WTC11 (cell line): Measurements from ENCODE around the gene SLC6A16. TPM values are rescaled to one million over a fixed set of nuclear protein-coding genes. Genes with fewer than 3 reads are reported as not detected.

Experiments used
- ATAC-seq: fragments of 200-7000 bp; cut with Tn5 transposase; 2 replicates; pipeline ENCODE4 v1.10.0; 2021; ENCODE audit warnings: mild to moderate bottlenecking, moderate library complexity
- CTCF ChIA-PET: fragments of 300-600 bp; sonication (Branson Sonifier 250); formaldehyde crosslinking; loops from one replicate; lab custom pipeline; 2021; ENCODE audit warnings: antibody characterized with exemption; lab: Charles Lee
- POLR2A ChIA-PET: fragments of 350-600 bp; sonication (Branson Sonifier 250); formaldehyde crosslinking; loops from one replicate; lab custom pipeline; 2021; ENCODE audit warnings: antibody characterized with exemption; lab: Charles Lee
- DNase-seq: peaks from one replicate; pipeline ENCODE4 v3.0.0; 2021; ENCODE audit warnings: low spot score
- H3K27ac Mint-ChIP-seq: 2 replicates; pipeline ENCODE4 v1.8.0; 2021; ENCODE audit warnings: mixed read lengths
- H3K27me3 Mint-ChIP-seq: 2 replicates; pipeline ENCODE4 v1.8.0; 2021; ENCODE audit warnings: low read depth, mild to moderate bottlenecking, moderate library complexity, mixed read lengths
- H3K36me3 Mint-ChIP-seq: 2 replicates; pipeline ENCODE4 v1.8.0; 2021; ENCODE audit warnings: mixed read lengths
- H3K4me1 Mint-ChIP-seq: 2 replicates; pipeline ENCODE4 v1.8.0; 2022; ENCODE audit warnings: mixed read lengths
- H3K4me3 Mint-ChIP-seq: 2 replicates; pipeline ENCODE4 v1.8.0; 2021; ENCODE audit warnings: mild to moderate bottlenecking, moderate library complexity, mixed read lengths
- H3K9me3 Mint-ChIP-seq: 2 replicates; pipeline ENCODE4 v1.8.0; 2021; ENCODE audit warnings: mixed read lengths
- ATF3 ChIP-seq: sonication (generic); formaldehyde crosslinking; conservative IDR thresholded peaks from 2 replicates; pipeline ENCODE4 v1.8.1; 2022; ENCODE audit warnings: mild to moderate bottlenecking, missing genetic modification reagents
- CBFB ChIP-seq: sonication (generic); formaldehyde crosslinking; IDR thresholded peaks from 2 replicates; pipeline ENCODE4 v1.8.1; 2022; ENCODE audit warnings: mild to moderate bottlenecking, low read depth, missing genetic modification reagents
- ELF4 ChIP-seq: sonication (generic); formaldehyde crosslinking; IDR thresholded peaks from 2 replicates; pipeline ENCODE4 v1.8.1; 2022; ENCODE audit warnings: low read depth, mild to moderate bottlenecking, moderate library complexity, missing genetic modification reagents
- FOXP1 ChIP-seq: sonication (generic); formaldehyde crosslinking; IDR thresholded peaks from 2 replicates; pipeline ENCODE4 v1.8.0; 2022; ENCODE audit warnings: missing genetic modification reagents, mild to moderate bottlenecking, moderate library complexity, borderline replicate concordance
- FOXP4 ChIP-seq: sonication (generic); formaldehyde crosslinking; IDR thresholded peaks from 2 replicates; pipeline ENCODE4 v1.8.0; 2022; ENCODE audit warnings: mild to moderate bottlenecking, missing genetic modification reagents
- HMGA2 ChIP-seq: fragments of 250-450 bp; sonication (Bioruptor Pico); IDR thresholded peaks from 2 replicates; pipeline ENCODE4 v1.4.0; 2021; ENCODE audit warnings: mild to moderate bottlenecking, moderate library complexity
- MLX ChIP-seq: sonication (generic); formaldehyde crosslinking; IDR thresholded peaks from 2 replicates; pipeline ENCODE4 v1.8.1; 2023; ENCODE audit warnings: mild to moderate bottlenecking, missing genetic modification reagents, moderate library complexity
- NFATC4 ChIP-seq: fragments of 250-450 bp; sonication (Bioruptor Pico); IDR thresholded peaks from 2 replicates; pipeline ENCODE4 v1.9.0; 2021; ENCODE audit warnings: mild to moderate bottlenecking
- PRRX2 ChIP-seq: fragments of 250-450 bp; sonication (Bioruptor Pico); IDR thresholded peaks from 2 replicates; pipeline ENCODE4 v1.8.0; 2021; ENCODE audit warnings: mild to moderate bottlenecking
- USF1 ChIP-seq: sonication (generic); formaldehyde crosslinking; IDR thresholded peaks from 2 replicates; pipeline ENCODE4 v1.8.0; 2022; ENCODE audit warnings: mild to moderate bottlenecking, missing genetic modification reagents
- ZNF232 ChIP-seq: sonication (generic); formaldehyde crosslinking; IDR thresholded peaks from 2 replicates; pipeline ENCODE4 v1.8.0; 2022; ENCODE audit warnings: mild to moderate bottlenecking, missing genetic modification reagents
- ZNF281 ChIP-seq: sonication (generic); formaldehyde crosslinking; IDR thresholded peaks from 2 replicates; pipeline ENCODE4 v1.8.0; 2023; ENCODE audit warnings: mild to moderate bottlenecking, missing genetic modification reagents
- ZNF317 ChIP-seq: sonication (generic); formaldehyde crosslinking; IDR thresholded peaks from 2 replicates; pipeline ENCODE4 v1.8.1; 2023; ENCODE audit warnings: low read depth, mild to moderate bottlenecking, moderate library complexity, missing genetic modification reagents, borderline replicate concordance
- ZNF416 ChIP-seq: fragments of 250-450 bp; sonication (Bioruptor Pico); IDR thresholded peaks from 2 replicates; pipeline ENCODE4 v1.9.0; 2021; ENCODE audit warnings: mild to moderate bottlenecking, inconsistent platforms
- ZNF671 ChIP-seq: fragments of 250-450 bp; sonication (Bioruptor Pico); IDR thresholded peaks from 2 replicates; pipeline ENCODE4 v1.8.0; 2021; ENCODE audit warnings: mild to moderate bottlenecking
- total RNA-seq: library from RNA; stranded (reverse); gene quantifications from 3 replicates; pipeline ENCODE4 v1.2.3, GENCODE V29; 2021
- TF ChIP-seq, protein P1 (sequence below): fragments of 250-450 bp; sonication (Bioruptor Pico); IDR thresholded peaks from 2 replicates; pipeline ENCODE4 v1.9.0; 2021; ENCODE audit warnings: mild to moderate bottlenecking
- TF ChIP-seq, protein P2 (sequence below): fragments of 250-450 bp; sonication (Bioruptor Pico); conservative IDR thresholded peaks from 2 replicates; pipeline ENCODE4 v1.9.0; 2021; ENCODE audit warnings: mild to moderate bottlenecking
- TF ChIP-seq, protein P3 (sequence below): sonication (generic); formaldehyde crosslinking; IDR thresholded peaks from 2 replicates; pipeline ENCODE4 v1.8.0; 2023; ENCODE audit warnings: missing genetic modification reagents, mild to moderate bottlenecking, borderline replicate concordance

SLC6A16 gene
- total RNA-seq, 1 experiment from 2014 or later: 1.5 TPM

- H3K9me3 Mint-ChIP-seq: peaks cover 30% of the 10 kb centered on the region
- no peak overlapping the region for H3K4me3 Mint-ChIP-seq
- H3K27me3 Mint-ChIP-seq: peaks cover 38% of the 10 kb centered on the region
- no peaks in the 10 kb centered on the region for H3K4me1 Mint-ChIP-seq
- no peak for ATAC-seq
- TF ChIP-seq NFATC4 (CRISPR knock-in tag): no peak
- TF ChIP-seq CBFB: no peak
- TF ChIP-seq, protein P1, sequence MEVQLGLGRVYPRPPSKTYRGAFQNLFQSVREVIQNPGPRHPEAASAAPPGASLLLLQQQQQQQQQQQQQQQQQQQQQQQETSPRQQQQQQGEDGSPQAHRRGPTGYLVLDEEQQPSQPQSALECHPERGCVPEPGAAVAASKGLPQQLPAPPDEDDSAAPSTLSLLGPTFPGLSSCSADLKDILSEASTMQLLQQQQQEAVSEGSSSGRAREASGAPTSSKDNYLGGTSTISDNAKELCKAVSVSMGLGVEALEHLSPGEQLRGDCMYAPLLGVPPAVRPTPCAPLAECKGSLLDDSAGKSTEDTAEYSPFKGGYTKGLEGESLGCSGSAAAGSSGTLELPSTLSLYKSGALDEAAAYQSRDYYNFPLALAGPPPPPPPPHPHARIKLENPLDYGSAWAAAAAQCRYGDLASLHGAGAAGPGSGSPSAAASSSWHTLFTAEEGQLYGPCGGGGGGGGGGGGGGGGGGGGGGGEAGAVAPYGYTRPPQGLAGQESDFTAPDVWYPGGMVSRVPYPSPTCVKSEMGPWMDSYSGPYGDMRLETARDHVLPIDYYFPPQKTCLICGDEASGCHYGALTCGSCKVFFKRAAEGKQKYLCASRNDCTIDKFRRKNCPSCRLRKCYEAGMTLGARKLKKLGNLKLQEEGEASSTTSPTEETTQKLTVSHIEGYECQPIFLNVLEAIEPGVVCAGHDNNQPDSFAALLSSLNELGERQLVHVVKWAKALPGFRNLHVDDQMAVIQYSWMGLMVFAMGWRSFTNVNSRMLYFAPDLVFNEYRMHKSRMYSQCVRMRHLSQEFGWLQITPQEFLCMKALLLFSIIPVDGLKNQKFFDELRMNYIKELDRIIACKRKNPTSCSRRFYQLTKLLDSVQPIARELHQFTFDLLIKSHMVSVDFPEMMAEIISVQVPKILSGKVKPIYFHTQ (CRISPR knock-in tag): no peak
- TF ChIP-seq USF1: no peak
- TF ChIP-seq, protein P2, sequence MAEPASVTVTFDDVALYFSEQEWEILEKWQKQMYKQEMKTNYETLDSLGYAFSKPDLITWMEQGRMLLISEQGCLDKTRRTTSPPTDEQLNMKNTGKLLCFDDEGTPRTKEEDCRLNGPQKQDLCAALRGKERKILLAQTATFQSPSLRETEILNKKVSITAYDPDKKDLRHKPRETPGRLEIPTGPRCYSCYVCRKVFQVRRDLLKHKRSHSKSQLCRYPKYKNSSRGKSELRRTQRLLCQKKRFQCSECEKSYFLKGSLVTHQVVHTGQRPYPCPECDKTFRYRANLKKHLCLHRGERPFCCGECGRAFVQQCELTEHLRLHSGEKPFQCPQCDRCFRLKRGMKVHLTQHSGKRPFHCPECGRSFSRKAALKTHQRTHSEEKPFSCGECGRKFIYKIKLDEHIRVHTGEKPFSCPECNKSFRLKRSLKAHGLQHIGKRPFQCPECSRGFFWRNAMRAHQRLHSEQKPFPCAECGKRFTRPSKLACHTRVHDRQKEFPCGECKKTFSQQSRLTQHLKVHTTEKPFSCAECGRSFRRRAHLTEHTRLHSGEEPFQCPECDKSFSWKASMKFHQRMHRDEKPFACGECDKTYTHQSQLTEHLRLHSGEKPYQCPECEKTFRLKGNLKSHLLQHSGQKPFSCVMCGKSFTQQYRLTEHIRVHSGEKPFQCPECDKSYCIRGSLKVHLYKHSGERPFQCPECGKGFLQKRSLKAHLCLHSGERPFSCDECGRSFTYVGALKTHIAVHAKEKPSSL (CRISPR knock-in tag): no peak
- TF ChIP-seq ZNF416: no peak
- no peak for TF ChIP-seq PRRX2 (CRISPR knock-in tag)
- no peak for TF ChIP-seq MLX (CRISPR knock-in tag)
- no peak for TF ChIP-seq ZNF232 (CRISPR knock-in tag)
- TF ChIP-seq ATF3: no peak
- TF ChIP-seq, protein P3, sequence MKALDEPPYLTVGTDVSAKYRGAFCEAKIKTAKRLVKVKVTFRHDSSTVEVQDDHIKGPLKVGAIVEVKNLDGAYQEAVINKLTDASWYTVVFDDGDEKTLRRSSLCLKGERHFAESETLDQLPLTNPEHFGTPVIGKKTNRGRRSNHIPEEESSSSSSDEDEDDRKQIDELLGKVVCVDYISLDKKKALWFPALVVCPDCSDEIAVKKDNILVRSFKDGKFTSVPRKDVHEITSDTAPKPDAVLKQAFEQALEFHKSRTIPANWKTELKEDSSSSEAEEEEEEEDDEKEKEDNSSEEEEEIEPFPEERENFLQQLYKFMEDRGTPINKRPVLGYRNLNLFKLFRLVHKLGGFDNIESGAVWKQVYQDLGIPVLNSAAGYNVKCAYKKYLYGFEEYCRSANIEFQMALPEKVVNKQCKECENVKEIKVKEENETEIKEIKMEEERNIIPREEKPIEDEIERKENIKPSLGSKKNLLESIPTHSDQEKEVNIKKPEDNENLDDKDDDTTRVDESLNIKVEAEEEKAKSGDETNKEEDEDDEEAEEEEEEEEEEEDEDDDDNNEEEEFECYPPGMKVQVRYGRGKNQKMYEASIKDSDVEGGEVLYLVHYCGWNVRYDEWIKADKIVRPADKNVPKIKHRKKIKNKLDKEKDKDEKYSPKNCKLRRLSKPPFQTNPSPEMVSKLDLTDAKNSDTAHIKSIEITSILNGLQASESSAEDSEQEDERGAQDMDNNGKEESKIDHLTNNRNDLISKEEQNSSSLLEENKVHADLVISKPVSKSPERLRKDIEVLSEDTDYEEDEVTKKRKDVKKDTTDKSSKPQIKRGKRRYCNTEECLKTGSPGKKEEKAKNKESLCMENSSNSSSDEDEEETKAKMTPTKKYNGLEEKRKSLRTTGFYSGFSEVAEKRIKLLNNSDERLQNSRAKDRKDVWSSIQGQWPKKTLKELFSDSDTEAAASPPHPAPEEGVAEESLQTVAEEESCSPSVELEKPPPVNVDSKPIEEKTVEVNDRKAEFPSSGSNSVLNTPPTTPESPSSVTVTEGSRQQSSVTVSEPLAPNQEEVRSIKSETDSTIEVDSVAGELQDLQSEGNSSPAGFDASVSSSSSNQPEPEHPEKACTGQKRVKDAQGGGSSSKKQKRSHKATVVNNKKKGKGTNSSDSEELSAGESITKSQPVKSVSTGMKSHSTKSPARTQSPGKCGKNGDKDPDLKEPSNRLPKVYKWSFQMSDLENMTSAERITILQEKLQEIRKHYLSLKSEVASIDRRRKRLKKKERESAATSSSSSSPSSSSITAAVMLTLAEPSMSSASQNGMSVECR (CRISPR knock-in tag): no peak
- TF ChIP-seq ZNF671: no peak
- TF ChIP-seq ZNF281 (CRISPR knock-in tag): no peak
- no peak for TF ChIP-seq ZNF317 (CRISPR knock-in tag)
- no peak for TF ChIP-seq FOXP1
- no peak for TF ChIP-seq HMGA2 (CRISPR knock-in tag)
- TF ChIP-seq FOXP4 (CRISPR knock-in tag): no peak
- no peak for TF ChIP-seq ELF4 (CRISPR knock-in tag)
- TF ChIP-seq, all 79 proteins: peak for 0
- no peak for DNase-seq
- Mint-ChIP-seq H3K27ac (no peak overlapping the region; the same call in 1 of the 2 replicates), H3K36me3 (0 out of 2 replicates have a peak, but pooled peaks cover 6% of the 10 kb centered on the region)
- ChIA-PET POLR2A (no interaction called here), CTCF (interaction anchor here (1.0 to 1.1 kb wide), 2 partner anchors 30 to 45 kb away, joined by 3 to 4 read pairs; no protein-coding TSS in a partner anchor)
Measured at GRCh38 chr19:49255674-49256073, 69.3 kb downstream of the SLC6A16 start.
